HCT116 (cell line): ENCODE results near the gene C18orf32.

ENCODE experiments used
- EGR1 ChIP-seq: IDR thresholded peaks from 2 replicates; pipeline ENCODE4 v1.6.1; 2012; ENCODE audit warnings: low read depth
- EZH2 ChIP-seq: fragments of 200-600 bp; sonication (generic); IDR thresholded peaks from 2 replicates; pipeline ENCODE4 v1.6.1; 2017; ENCODE audit warnings: antibody characterized with exemption, mixed run types
- EZH2phosphoT487 ChIP-seq: fragments of 200-600 bp; IDR thresholded peaks from 2 replicates; pipeline ENCODE4 v1.6.1; 2018; ENCODE audit warnings: antibody characterized with exemption, borderline replicate concordance
- POLR2A ChIP-seq: IDR thresholded peaks from 2 replicates; pipeline ENCODE4 v1.7.0; 2011; ENCODE audit warnings: borderline replicate concordance; ENCODE audit not compliant: insufficient read depth, insufficient read length; ENCODE audit errors: extremely low read depth
- POLR2AphosphoS5 ChIP-seq: IDR thresholded peaks from 2 replicates; pipeline ENCODE4 v1.6.1; 2011; ENCODE audit warnings: mild to moderate bottlenecking, low read depth, low read length, moderate library complexity
- SIN3A ChIP-seq: IDR thresholded peaks from 2 replicates; pipeline ENCODE4 v1.6.1; 2012; ENCODE audit warnings: low read depth
- TCF7L2 ChIP-seq: IDR thresholded peaks from 2 replicates; pipeline ENCODE4 v1.7.0; 2011; ENCODE audit warnings: borderline replicate concordance, inconsistent platforms; ENCODE audit not compliant: insufficient read depth, insufficient read length; ENCODE audit errors: extremely low read depth
- YY1 ChIP-seq: IDR thresholded peaks from 2 replicates; pipeline ENCODE4 v1.6.1; 2011; ENCODE audit warnings: low read length, low read depth, moderate library complexity, mild to moderate bottlenecking; ENCODE audit not compliant: insufficient replicate concordance; ENCODE audit errors: extremely low read depth
- ZFX ChIP-seq: fragments of 450-650 bp; IDR thresholded peaks from 2 replicates; pipeline ENCODE4 v1.6.1; 2017
- ZNF274 ChIP-seq: fragments of 200-500 bp; sonication (Bioruptor generic); IDR thresholded peaks from 2 replicates; pipeline ENCODE4 v1.6.1; 2014; ENCODE audit warnings: mild to moderate bottlenecking, low read depth, low read length, inconsistent platforms
- TF ChIP-seq, protein P1 (sequence below): IDR thresholded peaks from 2 replicates; pipeline ENCODE4 v1.6.1; 2012; ENCODE audit warnings: low read depth
- TF ChIP-seq, protein P2 (sequence below), 3 experiments: fragments of 200-600 bp in 1 of 3; sonication (generic) in 1 of 3; IDR thresholded peaks in 2 of 3; conservative IDR thresholded peaks in 1 of 3; 2 replicates each; pipeline ENCODE4 v1.5.1; 2012 to 2017; ENCODE audit warnings: low read depth in 2 of 3, low read length in 2 of 3, antibody characterized with exemption in 1 of 3, borderline replicate concordance in 1 of 3, control low read depth in 1 of 3, mild to moderate bottlenecking in 1 of 3, mixed read lengths in 1 of 3, mixed run types in 1 of 3, moderate library complexity in 1 of 3; ENCODE audit not compliant: insufficient read depth in 1 of 3
- TF ChIP-seq, protein P3 (sequence below): IDR thresholded peaks from 2 replicates; pipeline ENCODE4 v1.6.1; 2012

DNA sequence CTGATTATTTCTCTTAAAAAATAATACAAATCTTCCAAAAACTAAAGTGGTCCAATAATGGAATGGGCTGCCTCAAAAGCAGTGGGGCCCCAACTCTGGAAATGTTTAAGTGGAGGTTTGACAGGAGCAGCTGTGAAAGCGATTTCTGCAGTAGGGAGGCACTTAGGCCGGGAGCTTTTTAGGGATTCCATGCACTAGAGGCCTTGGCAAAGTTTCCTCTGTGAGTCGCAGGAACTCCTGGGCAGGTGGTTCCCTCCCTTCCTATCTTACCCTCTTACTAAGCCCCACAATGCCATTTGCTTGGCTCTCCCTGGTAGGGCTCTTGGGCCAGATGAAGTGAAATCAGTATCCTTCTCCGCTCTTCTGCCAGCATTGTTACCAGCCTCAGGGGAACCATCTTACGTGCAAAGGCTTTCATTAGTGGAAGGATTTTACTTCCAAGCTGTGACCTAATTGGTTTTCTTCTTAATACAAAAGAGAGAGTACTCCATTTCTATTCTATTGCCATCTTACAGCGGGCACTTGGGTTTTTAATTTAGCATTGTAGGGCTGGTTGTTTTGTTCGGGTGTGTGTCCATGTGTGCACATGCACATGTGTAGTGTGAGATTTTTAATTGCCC is 34.3 kb upstream of the C18orf32 start:
- TF ChIP-seq ZNF274 (no peak), ZFX (peak; percentile 36; the same call in 1 of the 2 replicates), EGR1 (no peak), EZH2 (no peak), TCF7L2 (no peak), POLR2A (no peak), EZH2phosphoT487 (no peak), POLR2AphosphoS5 (no peak), YY1 (no peak), SIN3A (no peak)
- TF ChIP-seq, protein P1, sequence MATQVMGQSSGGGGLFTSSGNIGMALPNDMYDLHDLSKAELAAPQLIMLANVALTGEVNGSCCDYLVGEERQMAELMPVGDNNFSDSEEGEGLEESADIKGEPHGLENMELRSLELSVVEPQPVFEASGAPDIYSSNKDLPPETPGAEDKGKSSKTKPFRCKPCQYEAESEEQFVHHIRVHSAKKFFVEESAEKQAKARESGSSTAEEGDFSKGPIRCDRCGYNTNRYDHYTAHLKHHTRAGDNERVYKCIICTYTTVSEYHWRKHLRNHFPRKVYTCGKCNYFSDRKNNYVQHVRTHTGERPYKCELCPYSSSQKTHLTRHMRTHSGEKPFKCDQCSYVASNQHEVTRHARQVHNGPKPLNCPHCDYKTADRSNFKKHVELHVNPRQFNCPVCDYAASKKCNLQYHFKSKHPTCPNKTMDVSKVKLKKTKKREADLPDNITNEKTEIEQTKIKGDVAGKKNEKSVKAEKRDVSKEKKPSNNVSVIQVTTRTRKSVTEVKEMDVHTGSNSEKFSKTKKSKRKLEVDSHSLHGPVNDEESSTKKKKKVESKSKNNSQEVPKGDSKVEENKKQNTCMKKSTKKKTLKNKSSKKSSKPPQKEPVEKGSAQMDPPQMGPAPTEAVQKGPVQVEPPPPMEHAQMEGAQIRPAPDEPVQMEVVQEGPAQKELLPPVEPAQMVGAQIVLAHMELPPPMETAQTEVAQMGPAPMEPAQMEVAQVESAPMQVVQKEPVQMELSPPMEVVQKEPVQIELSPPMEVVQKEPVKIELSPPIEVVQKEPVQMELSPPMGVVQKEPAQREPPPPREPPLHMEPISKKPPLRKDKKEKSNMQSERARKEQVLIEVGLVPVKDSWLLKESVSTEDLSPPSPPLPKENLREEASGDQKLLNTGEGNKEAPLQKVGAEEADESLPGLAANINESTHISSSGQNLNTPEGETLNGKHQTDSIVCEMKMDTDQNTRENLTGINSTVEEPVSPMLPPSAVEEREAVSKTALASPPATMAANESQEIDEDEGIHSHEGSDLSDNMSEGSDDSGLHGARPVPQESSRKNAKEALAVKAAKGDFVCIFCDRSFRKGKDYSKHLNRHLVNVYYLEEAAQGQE = no peak
- TF ChIP-seq, protein P2, sequence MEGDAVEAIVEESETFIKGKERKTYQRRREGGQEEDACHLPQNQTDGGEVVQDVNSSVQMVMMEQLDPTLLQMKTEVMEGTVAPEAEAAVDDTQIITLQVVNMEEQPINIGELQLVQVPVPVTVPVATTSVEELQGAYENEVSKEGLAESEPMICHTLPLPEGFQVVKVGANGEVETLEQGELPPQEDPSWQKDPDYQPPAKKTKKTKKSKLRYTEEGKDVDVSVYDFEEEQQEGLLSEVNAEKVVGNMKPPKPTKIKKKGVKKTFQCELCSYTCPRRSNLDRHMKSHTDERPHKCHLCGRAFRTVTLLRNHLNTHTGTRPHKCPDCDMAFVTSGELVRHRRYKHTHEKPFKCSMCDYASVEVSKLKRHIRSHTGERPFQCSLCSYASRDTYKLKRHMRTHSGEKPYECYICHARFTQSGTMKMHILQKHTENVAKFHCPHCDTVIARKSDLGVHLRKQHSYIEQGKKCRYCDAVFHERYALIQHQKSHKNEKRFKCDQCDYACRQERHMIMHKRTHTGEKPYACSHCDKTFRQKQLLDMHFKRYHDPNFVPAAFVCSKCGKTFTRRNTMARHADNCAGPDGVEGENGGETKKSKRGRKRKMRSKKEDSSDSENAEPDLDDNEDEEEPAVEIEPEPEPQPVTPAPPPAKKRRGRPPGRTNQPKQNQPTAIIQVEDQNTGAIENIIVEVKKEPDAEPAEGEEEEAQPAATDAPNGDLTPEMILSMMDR (IDR thresholded peaks at IDR 0.05 in 2 of 3, conservative IDR thresholded peaks at IDR 0.05 in 1 of 3; ENCODE audit: borderline replicate concordance in 1 of 3, insufficient read depth in 1 of 3, low read depth in 2 of 3, low read length in 2 of 3) = no peak
- TF ChIP-seq, protein P3, sequence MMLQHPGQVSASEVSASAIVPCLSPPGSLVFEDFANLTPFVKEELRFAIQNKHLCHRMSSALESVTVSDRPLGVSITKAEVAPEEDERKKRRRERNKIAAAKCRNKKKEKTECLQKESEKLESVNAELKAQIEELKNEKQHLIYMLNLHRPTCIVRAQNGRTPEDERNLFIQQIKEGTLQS = no peak
